HCT116 (cell line): ENCODE measurements around the gene RALGAPA1. TPM values are rescaled to one million over a fixed set of nuclear protein-coding genes. Genes with fewer than 3 reads are reported as not detected.
A peak's percentile ranks its signal among the peaks of the same experiment; 100 is the strongest.

Experiments used
- ATAC-seq: fragments of 200-7000 bp; cut with Tn5 transposase; 2 replicates; pipeline ENCODE4 v1.9.1; 2020; ENCODE audit warnings: mild to moderate bottlenecking, moderate library complexity
- BruUV-seq: library from RNA; stranded (reverse); fragments of 400-500 nt; replicated peaks from 2 replicates; lab custom pipeline; 2021; lab: Mats Ljungman, UMichigan
- CTCF ChIA-PET: fragments of 300-600 bp; sonication (Branson Sonifier 250); formaldehyde crosslinking; loops from one replicate; lab custom pipeline; 2021; ENCODE audit warnings: antibody characterized with exemption; lab: Charles Lee
- POLR2A ChIA-PET: fragments of 300-600, 350-600 bp; sonication (Branson Sonifier 250); formaldehyde crosslinking; loops from one replicate; lab custom pipeline; 2021; ENCODE audit warnings: antibody characterized with exemption; lab: Charles Lee
- RAD21 ChIA-PET, 2 experiments: fragments of 300-600 bp; sonication (Branson Sonifier 250); formaldehyde crosslinking; loops; one replicate each; lab custom pipeline; 2023; ENCODE audit warnings: low total read pairs in 2 of 2; ENCODE audit not compliant: uncharacterized antibody in 2 of 2, unreplicated experiment in 2 of 2, low non-redundant PET in 1 of 2; lab: Charles Lee
- DNase-seq: peaks from one replicate; pipeline ENCODE4 v3.0.0-alpha.2; 2010; ENCODE audit warnings: low read depth, low spot score
- H2AFZ ChIP-seq: fragments of 200-600 bp; shearing (Covaris generic), sonication (generic); 2 replicates; pipeline ENCODE4 v1.6.1; 2017; ENCODE audit warnings: low read depth, mixed run types, mixed read lengths, antibody characterized with exemption, low read length; ENCODE audit not compliant: poor library complexity, severe bottlenecking
- H3K27ac ChIP-seq: 2 replicates; pipeline ENCODE4 v1.5.1; 2012; ENCODE audit warnings: low read depth, low read length
- H3K27me3 ChIP-seq: fragments of 200-600 bp; sonication (generic); 2 replicates; pipeline ENCODE4 v1.6.1; 2016; ENCODE audit warnings: mixed run types, low read length, mixed read lengths; ENCODE audit not compliant: insufficient read depth
- H3K36me3 ChIP-seq, 2 experiments: fragments of 200-500 bp in 1 of 2; fragments of 200-600 bp in 1 of 2; sonication (Bioruptor generic) in 1 of 2; sonication (generic) in 1 of 2; 2 replicates each; pipeline versions ENCODE4 v1.5.1 to v1.6.1; 2014 to 2016; ENCODE audit warnings: low read length in 2 of 2, inconsistent platforms in 1 of 2, mixed read lengths in 1 of 2, mixed run types in 1 of 2; ENCODE audit not compliant: insufficient read depth in 2 of 2, control insufficient read depth in 1 of 2
- H3K4me1 ChIP-seq, 2 experiments: fragments of 200-600 bp in 1 of 2; sonication (generic) in 1 of 2; 2 replicates each; pipeline versions ENCODE4 v1.5.1 to v1.6.1; 2012 to 2017; ENCODE audit warnings: low read length in 2 of 2, inconsistent platforms in 1 of 2, mild to moderate bottlenecking in 1 of 2, mixed read lengths in 1 of 2, mixed run types in 1 of 2, moderate library complexity in 1 of 2; ENCODE audit not compliant: insufficient read depth in 2 of 2, control insufficient read depth in 1 of 2
- H3K4me2 ChIP-seq: fragments of 200-600 bp; sonication (generic); 2 replicates; pipeline ENCODE4 v1.6.1; 2017; ENCODE audit warnings: mixed run types, low read length, mixed read lengths
- H3K4me3 ChIP-seq, 2 experiments: fragments of 200-600 bp in 1 of 2; sonication (generic) in 1 of 2; replicated peaks in 1 of 2; 2 replicates each; pipeline ENCODE4 v1.5.1; 2011 to 2016; ENCODE audit warnings: low read length in 2 of 2, control low read depth in 1 of 2, low read depth in 1 of 2, mild to moderate bottlenecking in 1 of 2, mixed read lengths in 1 of 2, mixed run types in 1 of 2
- H3K79me2 ChIP-seq: fragments of 200-600 bp; sonication (generic); 2 replicates; pipeline ENCODE4 v1.6.1; 2017; ENCODE audit warnings: mild to moderate bottlenecking, mixed run types, low read length, moderate library complexity, mixed read lengths; ENCODE audit not compliant: insufficient read depth
- H3K9ac ChIP-seq: fragments of 200-600 bp; sonication (generic); 2 replicates; pipeline ENCODE4 v1.6.1; 2016; ENCODE audit warnings: low read length, mixed read lengths
- H3K9me2 ChIP-seq: fragments of 200-600 bp; sonication (generic), shearing (Covaris generic); 2 replicates; pipeline ENCODE4 v1.6.1; 2017; ENCODE audit warnings: mixed run types, mild to moderate bottlenecking, moderate library complexity; ENCODE audit not compliant: insufficient read depth
- H3K9me3 ChIP-seq, 2 experiments: fragments of 200-500 bp in 1 of 2; fragments of 200-600 bp in 1 of 2; sonication (Bioruptor generic) in 1 of 2; sonication (generic) in 1 of 2; 2 replicates each; pipeline ENCODE4 v1.6.1; 2014 to 2017; ENCODE audit warnings: low read length in 2 of 2, mixed read lengths in 2 of 2, inconsistent platforms in 1 of 2, low read depth in 1 of 2, mild to moderate bottlenecking in 1 of 2, mixed run types in 1 of 2, moderate library complexity in 1 of 2; ENCODE audit not compliant: control insufficient read depth in 1 of 2, insufficient read depth in 1 of 2
- H4K20me1 ChIP-seq: fragments of 200-600 bp; sonication (generic), shearing (Covaris generic); 2 replicates; pipeline ENCODE4 v1.6.1; 2017; ENCODE audit warnings: mixed run types, mild to moderate bottlenecking, moderate library complexity; ENCODE audit not compliant: insufficient read depth
- CBX3 ChIP-seq: IDR thresholded peaks from 2 replicates; pipeline ENCODE4 v1.6.1; 2012; ENCODE audit warnings: low read depth
- CTCF ChIP-seq, 3 experiments: fragments of 200-600 bp in 1 of 3; sonication (generic) in 1 of 3; IDR thresholded peaks in 2 of 3; conservative IDR thresholded peaks in 1 of 3; 2 replicates each; pipeline ENCODE4 v1.5.1; 2012 to 2017; ENCODE audit warnings: low read depth in 2 of 3, low read length in 2 of 3, antibody characterized with exemption in 1 of 3, borderline replicate concordance in 1 of 3, control low read depth in 1 of 3, mild to moderate bottlenecking in 1 of 3, mixed read lengths in 1 of 3, mixed run types in 1 of 3, moderate library complexity in 1 of 3; ENCODE audit not compliant: insufficient read depth in 1 of 3
- EGR1 ChIP-seq: IDR thresholded peaks from 2 replicates; pipeline ENCODE4 v1.6.1; 2012; ENCODE audit warnings: low read depth
- ELF1 ChIP-seq: IDR thresholded peaks from 2 replicates; pipeline ENCODE4 v1.6.1; 2012; ENCODE audit warnings: low read depth, borderline replicate concordance
- FOSL1 ChIP-seq: IDR thresholded peaks from 2 replicates; pipeline ENCODE4 v1.6.1; 2012; ENCODE audit warnings: low read depth
- JUND ChIP-seq: IDR thresholded peaks from 2 replicates; pipeline ENCODE4 v1.6.1; 2012
- MAX ChIP-seq: IDR thresholded peaks from 2 replicates; pipeline ENCODE4 v1.6.1; 2012
- POLR2A ChIP-seq: IDR thresholded peaks from 2 replicates; pipeline ENCODE4 v1.7.0; 2011; ENCODE audit warnings: borderline replicate concordance; ENCODE audit not compliant: insufficient read depth, insufficient read length; ENCODE audit errors: extremely low read depth
- POLR2AphosphoS5 ChIP-seq: IDR thresholded peaks from 2 replicates; pipeline ENCODE4 v1.6.1; 2011; ENCODE audit warnings: mild to moderate bottlenecking, low read depth, low read length, moderate library complexity
- SIN3A ChIP-seq: IDR thresholded peaks from 2 replicates; pipeline ENCODE4 v1.6.1; 2012; ENCODE audit warnings: low read depth
- SP1 ChIP-seq: IDR thresholded peaks from 2 replicates; pipeline ENCODE4 v1.6.1; 2012; ENCODE audit warnings: low read depth
- TCF7L2 ChIP-seq: IDR thresholded peaks from 2 replicates; pipeline ENCODE4 v1.7.0; 2011; ENCODE audit warnings: borderline replicate concordance, inconsistent platforms; ENCODE audit not compliant: insufficient read depth, insufficient read length; ENCODE audit errors: extremely low read depth
- YY1 ChIP-seq: IDR thresholded peaks from 2 replicates; pipeline ENCODE4 v1.6.1; 2011; ENCODE audit warnings: low read length, low read depth, moderate library complexity, mild to moderate bottlenecking; ENCODE audit not compliant: insufficient replicate concordance; ENCODE audit errors: extremely low read depth
- ZFX ChIP-seq: fragments of 450-650 bp; IDR thresholded peaks from 2 replicates; pipeline ENCODE4 v1.6.1; 2017
- ZNF274 ChIP-seq: fragments of 200-500 bp; sonication (Bioruptor generic); IDR thresholded peaks from 2 replicates; pipeline ENCODE4 v1.6.1; 2014; ENCODE audit warnings: mild to moderate bottlenecking, low read depth, low read length, inconsistent platforms
- intact Hi-C: fragments of 100-400 bp; cut with micrococcal nuclease; formaldehyde crosslinking; loops from 2 replicates; pipeline ENCODE4 v1.10.0; 2022
- total RNA-seq: library from RNA; stranded (reverse); gene quantifications from one replicate; pipeline ENCODE4 v1.2.1, GENCODE V29; 2021; ENCODE audit not compliant: unreplicated experiment

The RALGAPA1 gene
- total RNA-seq, 1 experiment from 2014 or later, result 29.3 TPM

GRCh38 chr14:35826218-35826951 is 17.3 kb upstream of the RALGAPA1 start, which contains the start of gene BRMS1L:
Gene BRMS1L (plus strand): TSS chr14:35826338. CDS start chr14:35826517, 179 bp downstream.
- BruUV-seq, result TSS peak; percentile 70
- Histone ChIP-seq H3K27me3 (no peaks in the 10 kb centered on the region), H3K79me2 (no peaks in the 10 kb centered on the region), H3K9me2 (no peaks in the 10 kb centered on the region), H3K9ac (peak within 1 kb of the TSS; percentile 81), H3K9me3 (no peaks in the 10 kb centered on the region), H3K4me1 (peaks cover 4 to 20% of the 10 kb centered on the region in 2 experiments), H3K4me3 (peak within 1 kb of the TSS; percentile 74 to 82), H3K4me2 (peak within 1 kb of the TSS; percentile 93), H3K27ac (peak within 1 kb of the TSS; percentile 91), H4K20me1 (no peaks in the 10 kb centered on the region), H2AFZ (peak within 1 kb of the TSS; percentile 84), H3K36me3 (no peaks in the 10 kb centered on the region)
- peak; percentile 94 for ATAC-seq
- TF ChIP-seq POLR2A (peak; percentile 90), ZNF274 (no peak), POLR2AphosphoS5 (peak; percentile 98), SIN3A (peak; percentile 69), TCF7L2 (peak; percentile 24), SP1 (peak; percentile 84), EGR1 (peak; percentile 62; the same call in 1 of the 2 replicates), FOSL1 (no peak), ELF1 (no peak), CBX3 (peak; percentile 15; the same call in 1 of the 2 replicates), ZFX (peak; percentile 80; the same call in 1 of the 2 replicates), JUND (no peak), YY1 (peak; percentile 24), CTCF (IDR thresholded peaks at IDR 0.05 in 2 of 3, conservative IDR thresholded peaks at IDR 0.05 in 1 of 3; ENCODE audit: borderline replicate concordance in 1 of 3, insufficient read depth in 1 of 3, low read depth in 2 of 3, low read length in 2 of 3) (0 out of 6 replicates have a peak, but pooled peaks of 1 of the 3 experiments have one; percentile 14), MAX (peak; percentile 39)
- intact Hi-C loops, result no loop called here
- peak; percentile 95 for DNase-seq
- ChIA-PET POLR2A (interaction anchor here (1.0 to 1.7 kb wide), 6 partner anchors 9 to 388 kb away, joined by 3 to 14 read pairs (median 6); partner anchors contain the start of gene RALGAPA1), RAD21 (no interaction called here), CTCF (interaction anchor here (0.8 to 2.2 kb wide), 5 partner anchors 8 to 17 kb away, joined by 4 to 15 read pairs (median 7); partner anchors contain the start of gene RALGAPA1)
